T-helper 22 cell (primary cell): ENCODE results near the gene PLPPR5.
"Not testable (repeated sequence)": the region's sequence is repeated elsewhere in the genome, so short reads cannot be mapped to it uniquely, and the experiment has no call there.

Experiments used
- DNase-seq: peaks from one replicate; pipeline ENCODE4 v3.0.0-alpha.2; 2020; ENCODE audit warnings: low read depth

Gene PLPPR5

GRCh38 chr1:98910827-98911226 is 93.8 kb downstream of the PLPPR5 start:
- no peak for DNase-seq

DNA sequence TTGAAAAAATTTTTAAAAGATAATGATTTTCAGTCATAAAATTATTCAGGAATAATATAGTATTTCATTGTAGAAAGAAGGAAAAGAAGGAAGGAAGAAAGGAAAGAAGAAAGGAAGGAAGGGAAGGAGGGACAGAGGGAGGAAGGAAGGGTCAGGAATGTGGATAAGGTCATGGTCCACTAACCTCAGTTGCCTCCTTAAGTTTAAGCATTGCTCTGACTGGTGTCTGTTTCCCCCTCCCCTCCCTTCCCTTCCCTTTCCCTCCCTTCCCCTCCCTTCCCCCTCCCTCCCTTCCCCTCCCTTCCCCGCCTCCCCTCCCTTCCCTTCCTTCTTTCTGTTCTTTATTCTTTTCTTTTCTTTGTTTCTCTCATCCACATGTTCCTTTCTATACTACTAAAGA is 95.7 kb downstream of the PLPPR5 start:
- DNase-seq, result no peak

DNA sequence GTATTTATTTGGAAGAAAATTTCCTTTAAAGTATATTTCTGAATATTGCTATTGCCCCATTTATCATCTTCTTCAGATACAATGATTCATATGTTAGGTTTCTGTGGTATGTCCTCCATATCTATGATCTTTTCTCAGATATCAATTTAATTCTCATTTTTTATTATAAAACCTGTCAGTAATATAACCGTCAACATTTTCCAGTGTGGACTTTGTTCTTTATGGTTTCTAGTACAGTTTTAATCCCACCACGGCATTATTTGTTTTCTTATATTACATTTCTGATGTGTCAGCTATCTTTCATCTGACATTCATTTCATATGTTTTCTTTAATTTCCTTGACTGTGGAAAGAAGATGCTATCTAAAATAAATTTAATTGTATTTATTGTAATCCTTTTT is 97.9 kb downstream of the PLPPR5 start:
- DNase-seq, result no peak

DNA sequence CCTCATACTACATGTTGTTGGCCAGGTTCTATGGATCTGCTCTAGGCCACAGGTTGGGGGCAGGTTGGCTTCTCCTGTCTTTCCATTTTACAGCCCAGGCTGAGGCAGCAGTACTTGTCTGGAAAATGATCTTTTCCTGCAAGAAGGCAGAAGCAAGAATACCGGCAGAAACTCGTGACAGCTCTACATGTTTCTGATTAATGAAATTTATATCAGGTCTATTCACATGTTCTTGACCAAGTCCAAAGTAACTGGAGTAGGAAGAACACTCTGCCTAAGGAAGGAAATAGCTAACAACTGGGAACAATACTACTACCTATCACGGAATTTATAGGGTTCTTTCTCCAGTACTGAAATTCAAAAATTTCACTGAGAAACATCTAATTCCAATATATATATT is 98.3 kb downstream of the PLPPR5 start:
- DNase-seq, result no peak

- no peak for DNase-seq
These were observed 100.0 kb downstream of the PLPPR5 start for GRCh38 chr1:98904684-98905083.

DNA sequence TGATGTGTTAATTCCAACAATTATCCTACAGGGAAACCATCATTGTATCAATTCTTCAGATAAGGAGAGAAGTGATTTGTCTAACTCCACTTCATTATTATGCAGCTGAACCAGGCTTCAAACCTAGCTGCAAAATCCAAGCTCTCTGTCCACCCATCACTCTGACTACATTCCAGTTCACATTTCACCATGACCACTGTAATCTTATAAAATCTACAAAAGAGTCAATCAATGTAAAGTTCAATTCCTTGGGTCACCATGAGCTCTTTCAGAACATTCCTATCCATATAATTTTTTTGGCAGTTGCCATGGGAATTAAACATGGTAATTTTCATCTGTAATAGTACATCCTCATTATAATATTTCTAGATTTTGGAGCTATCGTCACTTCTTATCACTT is 100.9 kb downstream of the PLPPR5 start:
- DNase-seq, result no peak

- no peak for DNase-seq
These were observed 101.4 kb downstream of the PLPPR5 start for GRCh38 chr1:98903261-98903660.

DNA sequence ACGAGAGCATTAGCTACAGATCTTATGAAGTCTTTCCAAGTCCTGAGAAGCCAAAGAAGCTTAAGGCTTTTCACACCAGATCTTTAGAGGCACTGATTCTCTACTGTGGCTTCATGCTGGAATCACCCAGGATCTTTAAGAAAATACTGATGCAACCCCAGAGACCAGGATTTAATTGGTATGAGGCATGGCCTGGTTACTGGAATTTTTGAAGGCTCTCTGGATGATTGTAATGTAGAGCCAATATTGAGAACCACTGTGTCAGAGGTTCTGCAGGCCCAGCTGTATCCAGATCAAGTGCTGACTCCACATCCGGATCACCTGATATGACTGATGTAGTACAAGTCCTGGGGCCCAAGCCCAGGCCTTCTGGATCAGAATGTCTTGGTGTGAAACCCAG is 105.7 kb downstream of the PLPPR5 start:
- no peak for DNase-seq

GRCh38 chr1:98897479-98897878 is 107.2 kb downstream of the PLPPR5 start:
- DNase-seq, result no peak

DNA sequence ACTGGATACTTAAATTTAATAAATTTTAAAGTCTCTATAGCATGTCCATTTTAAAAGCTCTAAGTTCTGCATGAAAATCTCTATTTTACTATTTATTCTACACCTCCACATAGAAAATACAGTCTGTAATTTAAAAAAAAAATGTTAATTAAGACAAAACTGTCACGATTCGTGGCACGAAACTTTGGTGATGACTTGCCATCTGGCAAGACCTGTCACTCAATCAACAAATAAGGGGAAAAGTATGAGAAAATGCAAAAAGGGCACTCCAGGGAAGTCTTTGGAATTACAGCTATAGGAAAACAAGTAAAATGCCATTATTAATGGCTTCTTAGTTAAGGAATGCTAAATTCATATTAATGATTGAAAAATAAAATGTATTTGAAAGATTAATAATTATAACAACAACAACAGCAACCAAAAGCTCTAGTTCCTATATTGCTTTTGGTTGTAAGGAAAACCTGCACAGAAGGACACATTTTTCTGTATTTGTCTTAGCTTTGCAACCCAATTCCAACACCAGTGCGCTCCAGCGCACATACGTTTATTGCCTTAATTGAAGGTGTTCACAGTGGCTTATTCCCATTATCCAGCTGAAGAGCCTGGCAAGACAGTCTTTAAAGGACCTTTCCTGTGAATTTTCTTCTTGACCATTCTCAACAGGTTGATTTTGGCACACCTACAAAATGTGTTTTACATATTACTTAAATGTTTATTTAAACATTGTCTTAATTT is 107.8 kb downstream of the PLPPR5 start:
- no peak for DNase-seq

GRCh38 chr1:98893371-98893770 is 111.3 kb downstream of the PLPPR5 start:
- no peak for DNase-seq

DNA sequence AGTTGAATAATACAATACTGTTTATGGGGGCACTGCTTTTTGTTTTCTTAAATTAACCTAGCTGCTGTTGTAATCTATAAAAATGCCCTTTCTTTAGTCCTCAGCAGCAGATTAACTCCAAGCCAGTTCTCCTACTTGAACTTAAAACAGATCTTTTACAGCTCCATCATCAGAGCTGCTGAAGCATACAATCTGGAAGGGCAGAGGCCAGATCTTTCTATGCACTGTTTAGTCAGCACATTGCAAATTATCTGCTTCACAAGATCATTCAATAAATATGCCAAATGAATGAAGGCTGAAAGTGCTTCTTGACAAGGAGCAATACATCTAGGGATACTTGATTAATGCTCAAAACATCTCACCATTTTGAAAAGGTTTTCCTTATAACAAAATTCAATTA is 115.8 kb downstream of the PLPPR5 start:
- no peak for DNase-seq

- DNase-seq, result no peak
These were observed 117.2 kb downstream of the PLPPR5 start for GRCh38 chr1:98887507-98887906.

DNA sequence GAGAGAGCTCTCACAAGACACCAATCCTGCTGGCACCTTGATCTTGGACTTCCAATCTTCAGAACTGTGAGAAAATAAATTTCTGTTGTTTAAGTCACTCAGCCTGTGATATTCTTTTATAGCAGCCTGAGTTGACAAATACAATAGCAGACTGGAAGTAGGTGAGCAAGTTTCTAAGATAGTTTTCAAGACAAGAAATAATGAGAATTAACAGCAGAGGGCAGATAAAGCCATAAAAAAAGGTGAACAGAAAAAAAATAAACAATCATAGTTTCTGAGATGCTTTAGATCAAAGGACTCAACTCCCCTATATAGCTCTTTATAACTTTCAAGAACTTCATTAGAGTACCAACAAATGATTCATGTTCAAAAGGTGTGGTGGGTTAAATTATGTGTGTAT is 119.8 kb downstream of the PLPPR5 start:
- no peak for DNase-seq

DNA sequence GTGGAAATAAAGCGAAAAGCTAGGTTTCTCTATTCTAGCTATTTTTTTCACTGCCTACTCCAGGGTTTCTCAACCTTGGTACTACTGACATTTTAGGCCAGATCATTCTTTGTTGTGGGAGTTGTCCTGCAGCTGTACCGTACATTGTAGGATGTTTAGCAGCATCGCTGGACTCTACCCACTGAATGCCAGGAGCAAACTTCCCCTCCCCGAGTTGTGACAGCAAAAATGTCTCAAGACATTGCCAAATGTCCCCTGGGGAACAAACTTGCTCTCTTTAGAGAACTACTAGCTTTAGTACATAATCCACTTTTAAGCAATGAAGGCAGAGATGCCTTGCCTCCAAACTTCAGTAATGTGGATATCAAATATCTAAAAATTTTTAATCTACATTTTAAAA is 122.8 kb downstream of the PLPPR5 start:
- no peak for DNase-seq

DNA sequence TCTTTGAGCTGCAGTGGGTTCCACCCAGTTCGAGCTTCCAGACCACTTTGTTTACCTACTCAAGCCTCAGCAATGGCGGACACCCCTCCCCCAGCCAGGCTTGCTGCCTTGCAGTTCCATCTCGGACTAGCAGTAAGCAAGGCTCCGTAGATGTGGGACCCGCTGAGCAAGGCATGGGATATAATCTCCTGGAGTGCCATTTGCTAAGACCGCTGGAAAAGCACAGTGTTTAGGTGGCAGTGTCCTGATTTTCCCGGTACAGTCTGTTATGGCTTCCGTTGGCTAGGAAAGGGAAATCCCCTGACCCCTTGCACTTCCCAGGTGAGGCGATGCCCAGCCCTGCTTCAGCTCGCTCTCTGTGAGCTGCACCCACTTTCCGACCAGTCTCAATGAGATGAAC is 123.4 kb downstream of the PLPPR5 start:
- not testable (repeated sequence) for DNase-seq

- no peak for DNase-seq
These were observed 129.8 kb downstream of the PLPPR5 start for GRCh38 chr1:98874828-98875227.

- peak; percentile 52 for DNase-seq
These were observed 133.4 kb downstream of the PLPPR5 start for GRCh38 chr1:98870959-98871903.

GRCh38 chr1:98865796-98866195 is 138.9 kb downstream of the PLPPR5 start:
- DNase-seq, result no peak

DNA sequence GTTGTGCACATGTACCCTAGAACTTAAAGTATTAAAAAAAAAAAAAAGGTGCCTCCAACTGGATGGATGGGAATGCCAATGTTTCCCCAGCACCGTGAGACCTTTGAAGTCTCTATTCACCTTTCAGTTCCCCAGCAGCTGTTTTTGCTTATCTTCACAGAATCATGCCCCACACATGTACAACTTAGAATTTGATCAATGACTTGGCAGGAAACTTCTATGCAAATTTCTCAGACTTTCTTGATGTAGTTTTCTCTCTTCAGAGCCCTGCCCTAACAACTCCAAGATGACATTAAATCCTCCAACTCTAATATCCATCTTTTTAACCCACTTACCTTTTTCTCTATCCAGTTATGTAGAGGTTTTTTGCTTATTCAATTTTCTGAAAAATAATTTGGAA is 144.3 kb downstream of the PLPPR5 start:
- no peak for DNase-seq

DNA sequence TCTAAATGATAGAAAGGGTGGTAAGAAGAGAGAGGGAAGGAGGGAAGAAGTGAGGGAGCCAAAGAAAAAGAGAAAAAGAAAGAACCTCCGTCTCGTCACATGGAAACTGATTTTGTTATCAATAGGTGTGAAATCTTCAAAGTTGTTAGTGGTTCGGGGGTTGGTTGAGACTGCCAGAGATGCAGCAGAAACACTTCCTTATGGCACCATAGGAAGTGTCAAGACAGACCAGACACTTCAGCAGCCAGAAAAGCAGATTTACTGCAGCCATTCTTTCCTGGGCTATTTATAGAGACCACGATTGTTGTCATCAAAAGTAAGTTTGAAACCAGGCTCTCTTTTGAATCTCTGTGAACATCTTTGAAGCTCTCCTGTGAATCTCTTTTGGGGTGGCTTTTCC is 150.5 kb downstream of the PLPPR5 start:
- no peak for DNase-seq

DNA sequence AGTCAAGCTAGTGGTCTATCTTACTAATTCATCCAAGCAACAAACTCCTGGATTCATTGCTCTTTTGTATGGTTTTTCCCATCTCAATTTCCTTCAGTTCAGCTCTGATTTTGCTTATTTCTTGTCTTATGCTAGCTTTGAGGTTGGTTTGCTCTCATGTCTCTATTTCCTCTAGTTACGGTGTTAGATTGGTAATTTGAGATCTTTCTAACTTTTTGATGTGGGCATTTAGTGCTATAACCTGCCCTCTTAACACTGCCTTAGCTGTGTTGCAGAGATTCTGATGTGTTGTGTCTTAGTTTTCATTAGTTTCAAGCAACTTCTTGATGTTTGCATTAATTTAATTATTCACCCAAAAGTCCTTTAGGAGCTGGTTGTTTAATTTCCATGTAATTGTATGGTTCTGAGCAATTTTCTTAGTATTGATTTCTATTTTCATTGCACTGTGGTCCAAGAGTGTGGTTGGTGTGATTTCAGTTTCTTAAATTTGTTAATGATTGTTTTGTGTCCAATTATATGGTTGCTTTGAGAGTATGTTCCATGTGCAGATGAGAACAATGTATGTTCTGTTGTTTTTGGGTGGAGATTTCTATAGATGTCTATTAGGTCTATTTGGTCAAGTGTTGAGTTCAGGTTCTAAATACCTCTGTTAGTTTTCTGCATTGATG is 154.6 kb downstream of the PLPPR5 start:
- no peak for DNase-seq

GRCh38 chr1:98842241-98842640 is 162.4 kb downstream of the PLPPR5 start:
- no peak for DNase-seq
